C4-2B (cell line): ENCODE data around the gene FOXO3.

Source experiments
- H3K27ac ChIP-seq: fragments of 450-650 bp; 2 replicates; pipeline ENCODE4 v1.5.1; 2017
- ZFX ChIP-seq: fragments of 450-650 bp; IDR thresholded peaks from 2 replicates; pipeline ENCODE4 v1.6.1; 2017
- TF ChIP-seq, protein P1 (sequence below): fragments of 450-650 bp; conservative IDR thresholded peaks from 2 replicates; pipeline ENCODE4 v1.5.1; 2017; ENCODE audit warnings: mild to moderate bottlenecking

FOXO3 gene

DNA sequence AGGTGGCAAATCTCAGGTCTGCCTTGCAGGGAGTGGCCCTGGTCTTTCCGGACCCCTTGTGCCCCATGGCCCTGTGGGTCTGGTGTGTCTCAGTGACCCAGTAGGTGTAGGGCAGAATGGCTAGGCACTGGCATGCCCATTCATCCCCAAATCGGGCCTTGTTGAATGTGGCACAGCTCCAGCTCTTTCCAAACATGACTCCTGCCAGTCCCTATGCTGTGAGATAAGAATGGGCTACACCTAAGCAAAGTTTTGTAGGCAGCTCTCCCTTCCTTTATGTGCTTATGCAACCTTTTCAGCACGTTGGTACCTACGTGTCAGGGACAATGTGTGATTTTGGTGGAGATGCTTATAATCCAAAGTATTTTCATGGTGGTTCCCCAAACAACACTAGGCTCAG, 33.9 kb downstream of the FOXO3 start:
- TF ChIP-seq, protein P1, sequence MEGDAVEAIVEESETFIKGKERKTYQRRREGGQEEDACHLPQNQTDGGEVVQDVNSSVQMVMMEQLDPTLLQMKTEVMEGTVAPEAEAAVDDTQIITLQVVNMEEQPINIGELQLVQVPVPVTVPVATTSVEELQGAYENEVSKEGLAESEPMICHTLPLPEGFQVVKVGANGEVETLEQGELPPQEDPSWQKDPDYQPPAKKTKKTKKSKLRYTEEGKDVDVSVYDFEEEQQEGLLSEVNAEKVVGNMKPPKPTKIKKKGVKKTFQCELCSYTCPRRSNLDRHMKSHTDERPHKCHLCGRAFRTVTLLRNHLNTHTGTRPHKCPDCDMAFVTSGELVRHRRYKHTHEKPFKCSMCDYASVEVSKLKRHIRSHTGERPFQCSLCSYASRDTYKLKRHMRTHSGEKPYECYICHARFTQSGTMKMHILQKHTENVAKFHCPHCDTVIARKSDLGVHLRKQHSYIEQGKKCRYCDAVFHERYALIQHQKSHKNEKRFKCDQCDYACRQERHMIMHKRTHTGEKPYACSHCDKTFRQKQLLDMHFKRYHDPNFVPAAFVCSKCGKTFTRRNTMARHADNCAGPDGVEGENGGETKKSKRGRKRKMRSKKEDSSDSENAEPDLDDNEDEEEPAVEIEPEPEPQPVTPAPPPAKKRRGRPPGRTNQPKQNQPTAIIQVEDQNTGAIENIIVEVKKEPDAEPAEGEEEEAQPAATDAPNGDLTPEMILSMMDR: no peak
- no peak for TF ChIP-seq ZFX
- peak overlapping the region; percentile 83 for H3K27ac ChIP-seq

DNA sequence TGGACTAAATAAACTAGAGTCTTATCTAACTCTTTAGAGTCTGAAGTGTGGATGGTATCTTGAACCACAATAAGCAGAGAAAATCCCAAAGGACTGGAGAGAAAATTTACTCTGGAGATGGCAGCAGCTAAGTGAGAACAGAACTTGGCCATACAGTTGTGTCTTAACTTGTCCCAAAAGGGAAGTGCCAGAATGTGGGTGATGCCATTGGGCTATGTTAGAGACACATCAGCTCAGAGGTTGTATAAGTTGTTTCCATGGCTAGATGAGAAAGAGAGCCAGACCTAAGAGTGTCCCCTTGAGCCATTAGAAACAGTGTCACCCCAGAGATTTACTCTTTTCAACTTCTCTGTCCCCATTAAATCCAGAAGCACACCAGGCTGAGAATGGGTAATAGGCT, 36.2 kb downstream of the FOXO3 start:
- no peak overlapping the region for H3K27ac ChIP-seq
- TF ChIP-seq, protein P1: no peak
- TF ChIP-seq ZFX: no peak

DNA sequence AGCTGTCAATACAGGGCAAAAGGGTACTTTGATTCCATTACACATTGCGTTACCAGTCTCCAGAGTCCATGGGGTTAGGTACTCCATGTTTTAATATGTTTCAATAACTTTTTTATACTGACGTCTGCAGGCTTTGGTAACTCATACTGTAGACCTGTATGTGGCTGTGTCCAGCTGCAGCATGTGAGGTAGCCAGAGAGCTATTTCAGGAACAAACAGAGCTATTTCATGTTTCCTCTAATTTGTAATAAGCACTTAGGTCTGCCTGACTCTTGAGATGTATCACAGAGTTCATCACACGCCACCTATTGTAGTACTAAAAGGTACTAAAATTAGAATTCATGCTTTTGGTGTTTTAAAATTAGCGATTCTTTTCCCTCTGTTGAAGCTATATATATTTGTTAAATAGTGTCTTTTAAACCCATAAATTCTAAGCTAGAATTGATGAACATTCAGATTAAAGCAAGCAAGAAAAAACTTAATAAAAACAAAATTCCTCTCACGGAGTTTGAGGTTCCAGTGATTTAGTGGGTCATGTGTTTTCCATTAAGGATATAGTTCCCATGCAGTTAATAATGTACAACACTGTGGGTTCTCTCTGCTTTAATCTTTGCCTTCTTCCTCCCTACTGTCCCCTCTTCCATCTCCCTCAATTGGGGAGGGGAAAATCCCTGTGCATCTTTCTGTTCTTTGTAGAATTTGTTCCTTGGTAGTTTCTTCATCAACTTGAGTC, 37.0 kb downstream of the FOXO3 start:
- TF ChIP-seq, protein P1: no peak
- no peak for TF ChIP-seq ZFX
- H3K27ac ChIP-seq: no peak overlapping the region

DNA sequence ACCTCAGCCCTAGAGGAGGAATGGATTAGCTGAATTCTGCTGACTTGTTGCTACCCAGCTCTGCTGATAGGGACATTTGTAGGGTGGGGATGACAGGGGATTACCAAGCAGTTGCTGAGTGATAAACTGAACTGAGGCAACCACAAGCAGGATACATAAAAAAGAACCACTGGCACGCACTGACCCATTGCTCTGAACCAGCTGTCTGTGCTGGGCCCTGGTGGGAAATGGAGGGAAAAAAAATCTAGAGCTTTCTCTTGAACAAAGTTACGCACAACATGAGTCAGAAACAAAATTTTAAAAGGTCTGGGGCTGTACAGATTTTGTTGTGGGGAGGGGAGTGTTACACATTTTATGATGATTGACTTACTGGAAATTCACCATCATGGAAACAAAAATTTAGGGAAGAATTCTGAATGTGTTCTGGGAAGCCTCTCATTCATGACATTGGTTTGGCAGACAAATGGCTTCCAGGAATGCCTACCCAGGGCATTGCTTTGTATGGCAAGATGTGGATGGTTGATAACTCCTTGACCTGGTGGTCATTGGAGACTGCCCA, 37.7 kb downstream of the FOXO3 start:
- no peak overlapping the region for H3K27ac ChIP-seq
- no peak for TF ChIP-seq ZFX
- TF ChIP-seq, protein P1: no peak

DNA sequence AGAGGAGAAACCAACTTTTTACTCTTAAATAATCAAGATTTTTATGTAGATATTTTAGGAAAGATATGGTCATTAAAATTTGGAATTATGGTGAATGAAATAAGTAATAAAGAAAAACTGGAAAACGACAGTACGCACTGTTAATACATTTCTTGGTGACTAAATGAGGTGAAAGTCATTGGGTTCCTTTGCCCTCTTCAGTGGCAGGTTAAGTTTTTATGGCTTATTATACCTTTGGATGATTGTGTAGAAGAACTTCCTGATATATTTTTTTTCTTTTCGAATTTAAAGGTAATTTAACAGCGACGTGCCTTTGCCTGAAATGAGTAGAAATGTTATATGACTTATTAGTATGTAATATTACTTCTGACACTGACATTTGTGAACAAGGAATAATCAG, 43.4 kb downstream of the FOXO3 start:
- H3K27ac ChIP-seq: no peak overlapping the region
- no peak for TF ChIP-seq ZFX
- TF ChIP-seq, protein P1: no peak

DNA sequence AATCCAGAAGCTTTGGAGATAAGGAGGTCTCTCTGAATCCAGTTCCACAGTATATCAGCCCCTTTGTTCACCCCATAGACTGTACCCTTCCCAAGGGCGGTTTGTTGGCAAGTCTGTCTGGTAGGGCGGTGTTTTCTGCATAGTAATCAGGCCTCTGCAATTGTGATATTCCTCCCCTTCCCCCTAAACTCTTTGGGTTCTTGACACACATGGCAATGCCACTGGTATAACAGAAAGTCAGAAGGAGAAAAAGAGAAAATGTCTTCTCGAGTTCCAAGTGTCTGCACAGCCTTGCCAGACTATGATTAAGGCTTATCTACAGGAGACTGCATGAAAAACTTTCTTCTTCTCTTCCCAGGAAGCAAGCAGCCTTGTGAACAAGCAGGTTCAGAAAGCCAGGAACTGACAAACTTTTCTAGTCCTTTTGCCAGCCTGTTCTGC, 45.6 kb downstream of the FOXO3 start:
- no peak overlapping the region; the same call in 1 of the 2 replicates for H3K27ac ChIP-seq
- TF ChIP-seq ZFX: no peak
- TF ChIP-seq, protein P1: no peak

DNA sequence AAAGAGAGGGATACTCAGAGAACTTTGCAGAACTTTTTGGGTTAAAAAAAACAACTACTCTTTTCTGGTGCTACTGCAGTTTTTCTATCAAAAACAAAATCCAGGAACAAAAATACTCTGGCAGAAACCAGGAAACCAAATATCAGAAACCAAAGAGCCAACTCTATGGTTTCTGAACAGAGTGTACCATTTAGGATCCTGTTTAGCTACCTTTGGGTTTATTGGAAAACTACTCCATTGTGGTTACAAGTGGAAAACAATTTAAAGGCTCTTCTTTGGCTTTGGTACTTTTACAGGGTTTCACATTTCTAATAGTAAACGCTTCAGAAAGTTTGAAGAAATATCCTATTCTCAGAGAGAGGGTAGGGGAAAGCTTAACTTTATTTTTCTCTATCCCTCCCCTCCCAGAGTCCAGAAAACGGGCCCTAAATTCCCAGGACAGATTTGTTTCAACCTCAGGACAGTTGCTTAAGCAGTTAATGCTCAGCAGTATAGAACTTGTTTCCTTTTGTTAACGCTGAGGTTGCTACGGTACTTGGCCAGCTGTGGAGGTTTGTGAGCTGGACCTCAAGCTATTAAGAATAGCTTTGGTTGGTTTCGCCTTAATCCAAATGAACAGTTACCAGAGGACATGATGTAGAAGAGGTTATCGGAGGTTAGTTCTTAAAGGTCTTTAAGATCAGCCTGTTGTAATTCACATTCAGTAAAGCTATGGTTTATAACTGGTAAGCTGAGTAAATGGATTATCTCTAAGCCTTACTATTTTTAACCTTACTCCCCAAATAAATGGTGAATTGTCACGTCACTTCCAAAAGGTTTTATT, 47.9 kb downstream of the FOXO3 start:
- H3K27ac ChIP-seq: no peak overlapping the region
- TF ChIP-seq, protein P1: no peak
- TF ChIP-seq ZFX: no peak
